GM12878 (cell line): ENCODE results near the gene ZNF653. TPM values are rescaled to one million over a fixed set of nuclear protein-coding genes. Genes with fewer than 3 reads are reported as not detected.

ENCODE experiments used
- ATAC-seq: fragments of 200-7000 bp; cut with Tn5 transposase; 3 replicates; pipeline ENCODE4 v1.9.1; 2020; ENCODE audit warnings: mild to moderate bottlenecking, moderate library complexity
- BruUV-seq: library from RNA; stranded (reverse); fragments of 400-500 nt; replicated peaks from 2 replicates; lab custom pipeline; 2021; lab: Mats Ljungman, UMichigan
- CTCF ChIA-PET: fragments of 300-600 bp; sonication (Branson Sonifier 250); formaldehyde crosslinking; extraction: SDS; loops from one replicate; lab custom pipeline; 2021; ENCODE audit warnings: inconsistent platforms; lab: Yijun Ruan, JAX
- POLR2A ChIA-PET: fragments of 350-600 bp; formaldehyde crosslinking; extraction: SDS; loops from one replicate; lab custom pipeline; 2021; ENCODE audit warnings: inconsistent platforms; lab: Charles Lee
- RAD21 ChIA-PET: fragments of 300-600 bp; sonication (Branson Sonifier 250); formaldehyde crosslinking; loops from one replicate; lab custom pipeline; 2023; ENCODE audit warnings: antibody characterized with exemption; ENCODE audit not compliant: unreplicated experiment; lab: Charles Lee
- SMC1A ChIA-PET: fragments of 300-600 bp; sonication (Branson Sonifier 250); formaldehyde crosslinking; loops from one replicate; lab custom pipeline; 2023; ENCODE audit not compliant: unreplicated experiment, uncharacterized antibody; lab: Charles Lee
- DNase-seq: peaks from one replicate; pipeline ENCODE4 v3.0.0-alpha.2; 2011; ENCODE audit warnings: low read depth, low spot score
- FAIRE-seq: peaks from 3 replicates; lab custom pipeline; 2011; peaks lifted over from hg19 to GRCh38; lab: Jason Lieb, UNC
- H2AFZ ChIP-seq: 2 replicates; pipeline ENCODE4 v1.6.0; 2011; ENCODE audit warnings: low read depth, low read length, control low read depth; ENCODE audit not compliant: control insufficient read depth
- H3K27ac ChIP-seq: 2 replicates; pipeline ENCODE4 v1.5.1; 2011; ENCODE audit warnings: control low read depth; ENCODE audit not compliant: control insufficient read depth, insufficient read depth
- H3K27me3 ChIP-seq, 2 experiments: replicated peaks in 1 of 2; 2 replicates each; pipeline versions ENCODE4 v1.6.0 to v1.6.1; 2011; ENCODE audit warnings: low read length in 1 of 2; ENCODE audit not compliant: control insufficient read depth in 2 of 2, insufficient read depth in 2 of 2
- H3K36me3 ChIP-seq, 2 experiments: 2 replicates each; pipeline ENCODE4 v1.5.1; 2011; ENCODE audit warnings: low read length in 1 of 2; ENCODE audit not compliant: control insufficient read depth in 2 of 2, insufficient read depth in 2 of 2
- H3K4me1 ChIP-seq: 2 replicates; pipeline ENCODE4 v1.6.1; 2011; ENCODE audit warnings: mild to moderate bottlenecking, low read length, moderate library complexity, mixed read lengths; ENCODE audit not compliant: control insufficient read depth, insufficient read depth
- H3K4me2 ChIP-seq: 2 replicates; pipeline ENCODE4 v1.6.0; 2011; ENCODE audit warnings: control low read depth; ENCODE audit not compliant: control insufficient read depth, insufficient read depth
- H3K4me3 ChIP-seq: fragments of 200-600 bp; sonication (generic); 2 replicates; pipeline ENCODE4 v1.5.1; 2016
- H3K79me2 ChIP-seq: 2 replicates; pipeline ENCODE4 v1.6.0; 2011; ENCODE audit warnings: low read length; ENCODE audit not compliant: control insufficient read depth, insufficient read depth
- H3K9ac ChIP-seq: 2 replicates; pipeline ENCODE4 v1.8.0; 2011; ENCODE audit warnings: low read length, control low read depth, mixed read lengths; ENCODE audit not compliant: control insufficient read depth, insufficient read depth
- H3K9me3 ChIP-seq: replicated peaks from 3 replicates; pipeline ENCODE4 v1.5.1; 2011; ENCODE audit warnings: mild to moderate bottlenecking, low read length; ENCODE audit not compliant: control insufficient read depth, insufficient read depth
- H4K20me1 ChIP-seq: 2 replicates; pipeline ENCODE4 v1.6.0; 2011; ENCODE audit not compliant: control insufficient read depth, insufficient read depth
- ATF7 ChIP-seq: fragments of 450-650 bp; IDR thresholded peaks from 2 replicates; pipeline ENCODE4 v1.6.1; 2016; ENCODE audit warnings: low read depth, mild to moderate bottlenecking
- BHLHE40 ChIP-seq, 2 experiments: fragments of 450-650 bp in 1 of 2; IDR thresholded peaks; 2 replicates each; pipeline ENCODE4 v1.6.1; 2011 to 2017; ENCODE audit warnings: low read depth in 2 of 2, borderline replicate concordance in 1 of 2, improper control_type of control experiment in 1 of 2, low read length in 1 of 2, mild to moderate bottlenecking in 1 of 2
- DPF2 ChIP-seq: fragments of 450-650 bp; IDR thresholded peaks from 2 replicates; pipeline ENCODE4 v1.6.1; 2017; ENCODE audit warnings: mild to moderate bottlenecking
- EGR1 ChIP-seq, 2 experiments: IDR thresholded peaks; 1 replicate in 1 of 2; 2 replicates in 1 of 2; pipeline ENCODE4 v1.6.1; 2011 to 2012; ENCODE audit warnings: low read depth in 2 of 2, low read length in 2 of 2, borderline replicate concordance in 1 of 2, mild to moderate bottlenecking in 1 of 2, moderate library complexity in 1 of 2
- ELK1 ChIP-seq: IDR thresholded peaks from 2 replicates; pipeline ENCODE4 v1.6.1; 2012; ENCODE audit warnings: low read depth, low read length, improper control_type of control experiment
- IRF4 ChIP-seq: IDR thresholded peaks from 2 replicates; pipeline ENCODE4 v1.6.1; 2011; ENCODE audit warnings: low read depth, low read length
- JUNB ChIP-seq: IDR thresholded peaks from 2 replicates; pipeline ENCODE4 v1.6.1; 2016; ENCODE audit warnings: antibody characterized with exemption, mild to moderate bottlenecking
- LARP7 ChIP-seq: fragments of 450-650 bp; IDR thresholded peaks from 2 replicates; pipeline ENCODE4 v1.6.1; 2017; ENCODE audit warnings: mild to moderate bottlenecking
- MEF2B ChIP-seq: fragments of 450-650 bp; IDR thresholded peaks from 2 replicates; pipeline ENCODE4 v1.6.1; 2018; ENCODE audit warnings: mild to moderate bottlenecking, moderate library complexity; ENCODE audit not compliant: partially characterized antibody, poor library complexity, severe bottlenecking
- MTA2 ChIP-seq: fragments of 450-650 bp; IDR thresholded peaks from 2 replicates; pipeline ENCODE4 v1.6.1; 2016; ENCODE audit warnings: low read depth, mild to moderate bottlenecking, moderate library complexity
- NBN ChIP-seq: fragments of 450-650 bp; IDR thresholded peaks from 2 replicates; pipeline ENCODE4 v1.6.1; 2016
- NFIC ChIP-seq: IDR thresholded peaks from 2 replicates; pipeline ENCODE4 v1.6.1; 2012; ENCODE audit warnings: low read depth, mild to moderate bottlenecking, inconsistent platforms, low read length, moderate library complexity
- POLR2A ChIP-seq: IDR thresholded peaks from 2 replicates; pipeline ENCODE4 v1.6.1; 2011; ENCODE audit warnings: low read depth, mild to moderate bottlenecking, low read length
- RAD51 ChIP-seq: fragments of 450-650 bp; IDR thresholded peaks from 2 replicates; pipeline ENCODE4 v1.6.1; 2016; ENCODE audit warnings: moderate library complexity, mild to moderate bottlenecking, inconsistent platforms
- RELB ChIP-seq: fragments of 450-650 bp; IDR thresholded peaks from 2 replicates; pipeline ENCODE4 v1.6.1; 2017; ENCODE audit warnings: low read depth, mild to moderate bottlenecking, moderate library complexity
- RUNX3 ChIP-seq: IDR thresholded peaks from 2 replicates; pipeline ENCODE4 v1.6.1; 2012; ENCODE audit warnings: low read length, inconsistent platforms
- SIN3A ChIP-seq: IDR thresholded peaks from 2 replicates; pipeline ENCODE4 v1.6.1; 2012; ENCODE audit warnings: low read depth, low read length, improper control_type of control experiment
- SKIL ChIP-seq: fragments of 450-650 bp; IDR thresholded peaks from 2 replicates; pipeline ENCODE4 v1.6.1; 2017; ENCODE audit warnings: mild to moderate bottlenecking, low read depth, inconsistent platforms; ENCODE audit not compliant: poor library complexity, severe bottlenecking
- ZNF384 ChIP-seq: IDR thresholded peaks from 2 replicates; pipeline ENCODE4 v1.6.1; 2012; ENCODE audit warnings: low read depth, mild to moderate bottlenecking, low read length, improper control_type of control experiment, borderline replicate concordance
- WGBS: methylation state at CpG from one replicate; pipeline ENCODE4 v1.1.6; 2016; ENCODE audit warnings: low lambda C conversion rate; ENCODE audit not compliant: insufficient replicate concordance, insufficient coverage; ENCODE audit errors: missing lambda C conversion rate; 5-methylcytosine and 5-hydroxymethylcytosine counted together
- in situ Hi-C: fragments of 300-500 bp; cut with MboI; formaldehyde crosslinking; loops from 9 replicates; pipeline ENCODE4 v1.14.3; 2018; ENCODE audit warnings: mixed read lengths
- intact Hi-C: fragments of 100-400 bp; cut with micrococcal nuclease; formaldehyde crosslinking; loops from one replicate; pipeline ENCODE4 v1.14.2; 2022; ENCODE audit not compliant: unreplicated experiment
- polyA plus RNA-seq, 11 experiments: library from polyadenylated mRNA; depleted of rRNA in 4 of 11; unstranded in 6 of 11; stranded (reverse) in 5 of 11; fragments of >200 nt; fragmentation: Nextera tagmentation in 4 of 11; fragmentation: Illumina TruSeq in 1 of 11; extraction: Ambion mirVana in 4 of 11; extraction: Trizol in 1 of 11; gene quantifications; 1 replicate in 1 of 11; 2 replicates in 10 of 11; pipeline versions ENCODE4 v1.2.1 to v1.2.3, GENCODE V29; 2011 to 2016; ENCODE audit warnings: inconsistent platforms in 2 of 11, missing spikeins in 2 of 11, low read depth in 1 of 11
- total RNA-seq, 4 experiments: library from RNA; depleted of rRNA in 3 of 4; stranded (reverse); fragments of >200 nt in 3 of 4; fragmentation: Illumina TruSeq in 1 of 4; extraction: Trizol in 1 of 4; gene quantifications; 2 replicates each; pipeline versions ENCODE4 v1.2.1 to v1.2.3, GENCODE V29; 2013 to 2021

The ZNF653 gene
- total and polyA plus RNA-seq, 10 of the 15 experiments (the other 5 are each of a cell fraction or from before 2014, with no cell fraction given) = 2.2 to 13.2 (median 6.7) TPM; not detected in 2

GRCh38 chr19:11451871-11452619 lies 53.6 kb downstream of the ZNF653 start:
- BruUV-seq = no TSS peak
- H3K27me3 ChIP-seq = no peaks in the 10 kb centered on the region
- peak; percentile 62 for FAIRE-seq
- ChIA-PET CTCF (interaction anchor here (0.6 to 1.8 kb wide), 17 partner anchors 9 to 468 kb away, joined by 3 to 14 read pairs (median 4); partner anchors contain the start of genes ODAD3, PRKCSH and SWSAP1), POLR2A (interaction anchor here (0.5 to 1.7 kb wide), 13 partner anchors 8 to 564 kb away, joined by 3 to 9 read pairs (median 4); partner anchors contain the start of genes ODAD3 and PRKCSH), RAD21 (interaction anchor here (0.6 to 2.2 kb wide), 10 partner anchors 17 to 129 kb away, joined by 3 to 19 read pairs (median 3); partner anchors contain the start of genes EPOR and PRKCSH), SMC1A (interaction anchor here (0.6 to 1.6 kb wide), 10 partner anchors 16 to 392 kb away, joined by 3 to 7 read pairs (median 5); partner anchors contain the start of genes ECSIT and SWSAP1)
- H3K27ac ChIP-seq = no peak overlapping the region
- H2AFZ ChIP-seq = no peak overlapping the region
- no peak for DNase-seq
- no peaks in the 10 kb centered on the region for H3K9me3 ChIP-seq
- H3K9ac ChIP-seq = no peak overlapping the region
- WGBS = 1% methylated on average over 18 of the region's 25 CpGs
- in situ Hi-C loops (no loop called here), intact Hi-C loops (no loop called here)
- peaks cover 0 to 11% of the 10 kb centered on the region in 2 experiments; a peak in 2 of 4 replicates for H3K36me3 ChIP-seq
- H4K20me1 ChIP-seq = no peaks in the 10 kb centered on the region
- H3K79me2 ChIP-seq = no peaks in the 10 kb centered on the region
- H3K4me1 ChIP-seq = 0 out of 2 replicates have a peak, but pooled peaks cover 4% of the 10 kb centered on the region
- ATAC-seq = peak; percentile 66
- H3K4me2 ChIP-seq = peak overlapping the region; percentile 17; the same call in 1 of the 2 replicates
- no peak overlapping the region; the same call in 1 of the 2 replicates for H3K4me3 ChIP-seq
- TF ChIP-seq LARP7 (no peak), RAD51 (peak; percentile 7; the same call in 1 of the 2 replicates), SKIL (peak; percentile 76), IRF4 (0 out of 2 replicates have a peak, but pooled peaks have one; percentile 5), ELK1 (no peak), ZNF384 (0 out of 2 replicates have a peak, but pooled peaks have one; percentile 19), DPF2 (peak; percentile 70; the same call in 1 of the 2 replicates), ATF7 (peak; percentile 60), BHLHE40 (IDR thresholded peaks at IDR 0.05; ENCODE audit: borderline replicate concordance in 1 of 2, low read depth in 2 of 2, low read length in 1 of 2) (peak; percentile 62 to 63; a peak in 3 of 4 replicates), MTA2 (peak; percentile 90), EGR1 (IDR thresholded peaks at IDR 0.05; ENCODE audit: borderline replicate concordance in 1 of 2, low read depth in 2 of 2, low read length in 2 of 2) (peak in 1 of 2 experiments; percentile 91; a peak in 2 of 3 replicates), NBN (0 out of 2 replicates have a peak, but pooled peaks have one; percentile 69), MEF2B (peak; percentile 76), JUNB (peak; percentile 55), RUNX3 (peak; percentile 34), NFIC (0 out of 2 replicates have a peak, but pooled peaks have one; percentile 34), POLR2A (peak; percentile 38; the same call in 1 of the 2 replicates), SIN3A (no peak), RELB (peak; percentile 31; the same call in 1 of the 2 replicates)
